ENCODE results near the gene ASCC1. TPM values are rescaled to one million over a fixed set of nuclear protein-coding genes. Genes with fewer than 3 reads are reported as not detected.
A peak's percentile ranks its signal among the peaks of the same experiment; 100 is the strongest.

Gene ASCC1
- total RNA-seq, 3 donors from 2014 or later (not counting 1 experiment from before 2014, with no cell fraction given): 26.0 to 35.2 (median 29.3) TPM

DNA sequence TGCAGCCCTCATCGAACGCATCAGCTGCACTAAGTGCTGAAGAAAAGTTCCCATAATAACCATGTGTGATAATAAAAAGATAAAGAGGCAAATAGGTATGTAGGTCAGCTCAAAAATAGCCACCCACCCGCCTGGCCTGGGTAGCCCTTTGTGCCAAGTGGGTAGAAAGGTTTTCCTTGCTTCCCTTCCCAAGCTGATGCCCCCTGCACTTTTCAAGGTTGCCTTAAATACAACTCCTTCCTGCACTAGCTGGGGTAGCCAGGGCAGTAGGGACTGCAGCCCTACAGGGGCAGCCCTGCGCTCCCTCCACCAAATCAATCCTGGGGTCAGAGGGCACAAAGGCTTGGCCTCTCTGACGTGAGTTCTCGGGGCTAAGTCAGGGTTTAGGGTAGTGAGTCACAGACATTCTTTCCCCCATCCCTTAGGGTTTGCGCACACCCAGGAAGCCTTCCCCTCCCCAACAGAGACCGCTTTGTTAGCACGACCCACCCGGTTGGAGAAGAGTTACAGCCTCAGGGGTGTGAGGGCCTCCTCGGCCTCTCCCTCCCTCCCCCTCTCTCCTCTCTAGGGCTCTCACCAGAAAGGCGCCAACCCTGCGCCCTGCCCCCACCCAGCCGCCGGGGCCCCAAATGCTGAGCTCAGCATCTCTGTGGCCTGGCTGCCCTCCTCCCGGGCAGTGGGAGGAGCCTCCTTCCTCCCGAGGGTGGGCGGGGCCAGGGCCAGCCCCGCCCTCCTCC, 44.3 kb upstream of the ASCC1 start:
- H3K27me3 Mint-ChIP-seq (ENCODE audit: low read depth in 2 of 2): no peaks in the 10 kb centered on the region
- no peaks in the 10 kb centered on the region for H3K27me3 ChIP-seq (ENCODE audit: control insufficient read depth, insufficient read depth, low read length)
- no peaks in the 10 kb centered on the region for H3K9me3 ChIP-seq (ENCODE audit: control insufficient read depth, insufficient read depth, low read length)
- DNase-seq (peak; percentile 85 to 89), ATAC-seq (peak; percentile 70 to 89 (median 79))
- no peaks in the 10 kb centered on the region for H3K36me3 ChIP-seq (ENCODE audit: control insufficient read depth, insufficient read depth, low read length)
- peak overlapping the region; percentile 87 for H3K4me3 Mint-ChIP-seq
- no peaks in the 10 kb centered on the region for H3K36me3 Mint-ChIP-seq
- intact Hi-C loops (cut with micrococcal nuclease): loop anchor here (1.0 to 5.0 kb wide), 5 partner anchors 12 to 837 kb away; partner anchors contain the start of genes ANAPC16, ASCC1 and P4HA1
- peaks cover 44 to 62% of the 10 kb centered on the region in 2 donors for H3K4me1 Mint-ChIP-seq
- H3K27ac Mint-ChIP-seq: peak overlapping the region; percentile 98
- no peak for TF ChIP-seq CTCF (IDR thresholded peaks at IDR 0.05)
- peak overlapping the region; percentile 82 for H3K27ac ChIP-seq (ENCODE audit: low read length)
- WGBS (ENCODE audit: insufficient coverage): 7% methylated on average over 14 of the region's 19 CpGs
- peaks cover 77% of the 10 kb centered on the region for H3K4me1 ChIP-seq (ENCODE audit: control insufficient read depth, insufficient read depth, low read length)
- peak overlapping the region; percentile 53 for H3K4me3 ChIP-seq (ENCODE audit: low read length)
- H3K9me3 Mint-ChIP-seq: no peaks in the 10 kb centered on the region

- no peak for ATAC-seq
- H3K36me3 Mint-ChIP-seq: no peaks in the 10 kb centered on the region
- Histone ChIP-seq H3K9me3 (ENCODE audit: control insufficient read depth, insufficient read depth, low read length) (no peaks in the 10 kb centered on the region), H3K27me3 (ENCODE audit: control insufficient read depth, insufficient read depth, low read length) (no peaks in the 10 kb centered on the region), H3K27ac (ENCODE audit: low read length) (peak overlapping the region; percentile 82), H3K36me3 (ENCODE audit: control insufficient read depth, insufficient read depth, low read length) (no peaks in the 10 kb centered on the region), H3K4me3 (ENCODE audit: low read length) (no peak overlapping the region), H3K4me1 (ENCODE audit: control insufficient read depth, insufficient read depth, low read length) (peaks cover 84% of the 10 kb centered on the region)
- H3K9me3 Mint-ChIP-seq: no peaks in the 10 kb centered on the region
- 24% methylated on average over 4 of the region's 5 CpGs for WGBS (ENCODE audit: insufficient coverage)
- H3K4me3 Mint-ChIP-seq: peak overlapping the region; percentile 87
- peak overlapping the region; percentile 98 for H3K27ac Mint-ChIP-seq
- H3K27me3 Mint-ChIP-seq (ENCODE audit: low read depth in 2 of 2): no peaks in the 10 kb centered on the region
- peaks cover 51 to 69% of the 10 kb centered on the region in 2 donors for H3K4me1 Mint-ChIP-seq
- no peak for TF ChIP-seq CTCF (IDR thresholded peaks at IDR 0.05)
- peak in 1 of 2 donors; percentile 23 for DNase-seq
- intact Hi-C loops (cut with micrococcal nuclease): loop anchor here (1.0 to 5.0 kb wide), 5 partner anchors 11 to 838 kb away; partner anchors contain the start of genes ANAPC16, ASCC1 and P4HA1
These were observed 43.6 kb upstream of the ASCC1 start for GRCh38 chr10:72259491-72260238.

- H3K4me3 ChIP-seq (ENCODE audit: low read length): no peak overlapping the region
- peaks cover 52 to 72% of the 10 kb centered on the region in 2 donors for H3K4me1 Mint-ChIP-seq
- peak overlapping the region; percentile 82 for H3K27ac ChIP-seq (ENCODE audit: low read length)
- no peaks in the 10 kb centered on the region for H3K27me3 ChIP-seq (ENCODE audit: control insufficient read depth, insufficient read depth, low read length)
- no peak overlapping the region for H3K4me3 Mint-ChIP-seq
- H3K36me3 ChIP-seq (ENCODE audit: control insufficient read depth, insufficient read depth, low read length): no peaks in the 10 kb centered on the region
- TF ChIP-seq CTCF (IDR thresholded peaks at IDR 0.05): no peak
- no peak for ATAC-seq
- H3K36me3 Mint-ChIP-seq: no peaks in the 10 kb centered on the region
- no peaks in the 10 kb centered on the region for H3K9me3 ChIP-seq (ENCODE audit: control insufficient read depth, insufficient read depth, low read length)
- whole genome bisulfite sequencing (ENCODE audit: insufficient coverage): 98% methylated on average over 4 of the region's 4 CpGs
- H3K27ac Mint-ChIP-seq: peak overlapping the region; percentile 56 to 98
- H3K4me1 ChIP-seq (ENCODE audit: control insufficient read depth, insufficient read depth, low read length): peaks cover 91% of the 10 kb centered on the region
- no peak for DNase-seq
- intact Hi-C loops (cut with micrococcal nuclease): no loop called here
- no peaks in the 10 kb centered on the region for H3K9me3 Mint-ChIP-seq
- no peaks in the 10 kb centered on the region for H3K27me3 Mint-ChIP-seq (ENCODE audit: low read depth in 2 of 2)
These were observed 42.5 kb upstream of the ASCC1 start for GRCh38 chr10:72258617-72259016.

Data from natural killer cell (primary cell).